GM23338 (cell line): ENCODE results near the gene CAMSAP3. TPM values are rescaled to one million over a fixed set of nuclear protein-coding genes. Genes with fewer than 3 reads are reported as not detected.
A peak's percentile ranks its signal among the peaks of the same experiment; 100 is the strongest.

Source experiments
- ATAC-seq: fragments of 200-7000 bp; cut with Tn5 transposase; 3 replicates; pipeline ENCODE4 v1.9.1; 2020
- DNase-seq: peaks from one replicate; pipeline ENCODE4 v3.0.0-alpha.2; 2015; ENCODE audit warnings: low spot score
- H2AFZ ChIP-seq: fragments of 200-600 bp; sonication (generic); 2 replicates; pipeline ENCODE4 v1.8.0; 2016; ENCODE audit warnings: antibody characterized with exemption, mild to moderate bottlenecking, moderate library complexity
- H3F3A ChIP-seq: fragments of 200-600 bp; sonication (generic); replicated peaks from 2 replicates; pipeline ENCODE4 v1.8.0; 2017; ENCODE audit warnings: antibody characterized with exemption, mixed run types, low read depth
- H3K27ac ChIP-seq: fragments of 200-600 bp; sonication (generic); 2 replicates; pipeline ENCODE4 v1.6.1; 2016; ENCODE audit warnings: low read depth
- H3K27me3 ChIP-seq: fragments of 200-600 bp; sonication (generic); 2 replicates; pipeline ENCODE4 v1.8.0; 2016; ENCODE audit warnings: mild to moderate bottlenecking, mixed run types, moderate library complexity; ENCODE audit not compliant: insufficient read depth
- H3K36me3 ChIP-seq: fragments of 200-600 bp; sonication (generic); 2 replicates; pipeline ENCODE4 v1.8.0; 2016; ENCODE audit warnings: mild to moderate bottlenecking; ENCODE audit not compliant: insufficient read depth
- H3K4me1 ChIP-seq: fragments of 200-600 bp; sonication (generic); 2 replicates; pipeline ENCODE4 v1.8.0; 2016; ENCODE audit warnings: mild to moderate bottlenecking, moderate library complexity; ENCODE audit not compliant: insufficient read depth
- H3K4me2 ChIP-seq: fragments of 200-600 bp; sonication (generic); 2 replicates; pipeline ENCODE4 v1.7.1; 2017; ENCODE audit warnings: mixed run types
- H3K4me3 ChIP-seq: fragments of 200-600 bp; sonication (generic); 2 replicates; pipeline ENCODE4 v1.6.1; 2016; ENCODE audit warnings: mixed run types
- H3K79me2 ChIP-seq: fragments of 200-600 bp; sonication (generic); replicated peaks from 2 replicates; pipeline ENCODE4 v1.8.0; 2017; ENCODE audit warnings: mild to moderate bottlenecking; ENCODE audit not compliant: insufficient read depth
- H3K9me2 ChIP-seq: fragments of 200-600 bp; sonication (generic); 2 replicates; pipeline ENCODE4 v1.8.0; 2017; ENCODE audit not compliant: insufficient read depth
- H4K20me1 ChIP-seq: fragments of 200-600 bp; sonication (generic); replicated peaks from 2 replicates; pipeline ENCODE4 v1.8.0; 2017; ENCODE audit warnings: mild to moderate bottlenecking; ENCODE audit not compliant: insufficient read depth
- H3K27ac Mint-ChIP-seq: 2 replicates; pipeline ENCODE4 v1.8.0; 2020; ENCODE audit warnings: inconsistent platforms, mild to moderate bottlenecking, moderate library complexity, mixed read lengths
- H3K27me3 Mint-ChIP-seq: 3 replicates; pipeline ENCODE4 v1.8.0; 2022; ENCODE audit warnings: low read depth, mild to moderate bottlenecking, moderate library complexity, mixed read lengths, inconsistent platforms; ENCODE audit not compliant: insufficient read depth, poor library complexity
- H3K36me3 Mint-ChIP-seq: 3 replicates; pipeline ENCODE4 v1.8.0; 2021; ENCODE audit warnings: low read depth, mild to moderate bottlenecking, inconsistent platforms, moderate library complexity, mixed read lengths
- H3K4me1 Mint-ChIP-seq: 3 replicates; pipeline ENCODE4 v1.8.0; 2020; ENCODE audit warnings: mild to moderate bottlenecking, inconsistent platforms, mixed read lengths
- H3K4me3 Mint-ChIP-seq: 3 replicates; pipeline ENCODE4 v1.8.0; 2021; ENCODE audit warnings: moderate library complexity, mild to moderate bottlenecking, inconsistent platforms, mixed read lengths
- H3K9me3 Mint-ChIP-seq: 3 replicates; pipeline ENCODE4 v1.8.0; 2020; ENCODE audit warnings: moderate library complexity, mild to moderate bottlenecking, inconsistent platforms, mixed read lengths
- CTCF ChIP-seq, 2 experiments: fragments of 200-600 bp in 1 of 2; sonication (generic) in 1 of 2; conservative IDR thresholded peaks; 2 replicates each; pipeline versions ENCODE4 v1.5.1 to v1.6.1; 2016 to 2017; ENCODE audit warnings: antibody characterized with exemption in 2 of 2, low read depth in 2 of 2, mild to moderate bottlenecking in 2 of 2, moderate library complexity in 1 of 2
- JUNB ChIP-seq: IDR thresholded peaks from one replicate; pipeline ENCODE4 v1.6.1; 2016; ENCODE audit warnings: antibody characterized with exemption; ENCODE audit not compliant: unreplicated experiment
- NANOG ChIP-seq: IDR thresholded peaks from 2 replicates; pipeline ENCODE4 v1.6.1; 2016; ENCODE audit warnings: antibody characterized with exemption, borderline replicate concordance
- POLR2AphosphoS5 ChIP-seq: IDR thresholded peaks from 2 replicates; pipeline ENCODE4 v1.6.1; 2016; ENCODE audit warnings: antibody characterized with exemption, low read depth
- REST ChIP-seq: IDR thresholded peaks from one replicate; pipeline ENCODE4 v1.6.1; 2018; ENCODE audit warnings: antibody characterized with exemption; ENCODE audit not compliant: unreplicated experiment
- STAT1 ChIP-seq: IDR thresholded peaks from one replicate; pipeline ENCODE4 v1.6.1; 2016; ENCODE audit warnings: antibody characterized with exemption; ENCODE audit not compliant: unreplicated experiment
- polyA plus RNA-seq: library from polyadenylated mRNA; unstranded; fragments of >200 nt; fragmentation: Nextera tagmentation; extraction: Ambion mirVana; gene quantifications from 2 replicates; pipeline ENCODE4 v1.2.1, GENCODE V29; 2016
- total RNA-seq: library from RNA; depleted of rRNA; stranded (reverse); fragments of >200 nt; shearing (Covaris generic); gene quantifications from 2 replicates; pipeline ENCODE4 v1.2.3, GENCODE V29; 2014
- TF ChIP-seq, protein P1 (sequence below): IDR thresholded peaks from 2 replicates; pipeline ENCODE4 v1.6.1; 2016; ENCODE audit warnings: antibody characterized with exemption
- TF ChIP-seq, protein P2 (sequence below): fragments of 250-450 bp; sonication (Bioruptor Pico); IDR thresholded peaks from 2 replicates; pipeline ENCODE4 v1.5.0; 2020; ENCODE audit warnings: mild to moderate bottlenecking, moderate library complexity

CAMSAP3 gene
- total and polyA plus RNA-seq, 2 experiments from 2014 or later = 6.4 to 32.2 TPM

DNA sequence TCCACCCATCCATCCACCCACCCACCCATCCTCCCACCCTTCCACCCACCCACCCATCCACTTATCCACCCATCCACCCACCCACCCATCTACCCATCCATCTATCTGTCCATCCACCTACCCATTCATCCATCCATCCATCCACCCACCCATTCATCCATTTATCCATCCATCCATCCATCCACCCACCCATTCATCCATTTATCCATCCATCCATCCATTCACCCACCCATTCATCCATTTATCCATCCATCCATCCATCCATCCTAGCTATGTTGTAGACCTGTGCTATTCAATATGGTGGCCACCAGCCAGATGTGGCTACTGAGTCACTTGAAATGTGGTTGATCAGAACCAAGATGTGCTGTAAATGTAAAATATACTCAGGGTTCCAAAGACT lies 5.1 kb downstream of the CAMSAP3 start:
- Histone ChIP-seq H3K36me3 (no peaks in the 10 kb centered on the region), H2AFZ (no peak overlapping the region), H3F3A (0 out of 2 replicates have a peak, but pooled peaks cover 2% of the 10 kb centered on the region), H3K27me3 (no peaks in the 10 kb centered on the region), H3K27ac (no peak overlapping the region), H3K79me2 (peaks cover 35% of the 10 kb centered on the region), H3K4me2 (no peak overlapping the region), H4K20me1 (peaks cover 30% of the 10 kb centered on the region), H3K4me3 (no peak overlapping the region), H3K4me1 (peaks cover 15% of the 10 kb centered on the region), H3K9me2 (no peaks in the 10 kb centered on the region)
- ATAC-seq = no peak
- Mint-ChIP-seq H3K27me3 (peaks cover 20% of the 10 kb centered on the region), H3K27ac (no peak overlapping the region), H3K9me3 (peaks cover 2% of the 10 kb centered on the region; the same call in 2 of the 3 replicates), H3K4me3 (no peak overlapping the region), H3K36me3 (peaks cover 14% of the 10 kb centered on the region; the same call in 2 of the 3 replicates), H3K4me1 (peaks cover 28% of the 10 kb centered on the region)
- TF ChIP-seq STAT1 (no peak), NANOG (no peak), JUNB (no peak), POLR2AphosphoS5 (no peak), CTCF (conservative IDR thresholded peaks at IDR 0.05; ENCODE audit: low read depth in 2 of 2) (no peak)
- no peak for DNase-seq

- H3K79me2 ChIP-seq = peaks cover 31% of the 10 kb centered on the region
- Mint-ChIP-seq H3K27ac (peak overlapping the region; percentile 80; the same call in 1 of the 2 replicates), H3K27me3 (peaks cover 21% of the 10 kb centered on the region), H3K4me3 (no peak overlapping the region), H3K9me3 (peaks cover 3% of the 10 kb centered on the region; the same call in 2 of the 3 replicates), H3K4me1 (peaks cover 26% of the 10 kb centered on the region), H3K36me3 (peaks cover 15% of the 10 kb centered on the region; the same call in 2 of the 3 replicates)
- H3F3A ChIP-seq = 0 out of 2 replicates have a peak, but pooled peaks cover under 1% of the 10 kb centered on the region
- peaks cover 12% of the 10 kb centered on the region for H3K4me1 ChIP-seq
- no peak overlapping the region for H3K4me3 ChIP-seq
- H3K36me3 ChIP-seq = no peaks in the 10 kb centered on the region
- DNase-seq (no peak), ATAC-seq (no peak)
- no peak overlapping the region for H2AFZ ChIP-seq
- H3K4me2 ChIP-seq = peak overlapping the region; percentile 38; the same call in 1 of the 2 replicates
- no peaks in the 10 kb centered on the region for H3K27me3 ChIP-seq
- H3K27ac ChIP-seq = no peak overlapping the region
- no peaks in the 10 kb centered on the region for H3K9me2 ChIP-seq
- peaks cover 23% of the 10 kb centered on the region for H4K20me1 ChIP-seq
- TF ChIP-seq, protein P1, sequence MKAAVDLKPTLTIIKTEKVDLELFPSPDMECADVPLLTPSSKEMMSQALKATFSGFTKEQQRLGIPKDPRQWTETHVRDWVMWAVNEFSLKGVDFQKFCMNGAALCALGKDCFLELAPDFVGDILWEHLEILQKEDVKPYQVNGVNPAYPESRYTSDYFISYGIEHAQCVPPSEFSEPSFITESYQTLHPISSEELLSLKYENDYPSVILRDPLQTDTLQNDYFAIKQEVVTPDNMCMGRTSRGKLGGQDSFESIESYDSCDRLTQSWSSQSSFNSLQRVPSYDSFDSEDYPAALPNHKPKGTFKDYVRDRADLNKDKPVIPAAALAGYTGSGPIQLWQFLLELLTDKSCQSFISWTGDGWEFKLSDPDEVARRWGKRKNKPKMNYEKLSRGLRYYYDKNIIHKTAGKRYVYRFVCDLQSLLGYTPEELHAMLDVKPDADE = no peak
- TF ChIP-seq, protein P2, sequence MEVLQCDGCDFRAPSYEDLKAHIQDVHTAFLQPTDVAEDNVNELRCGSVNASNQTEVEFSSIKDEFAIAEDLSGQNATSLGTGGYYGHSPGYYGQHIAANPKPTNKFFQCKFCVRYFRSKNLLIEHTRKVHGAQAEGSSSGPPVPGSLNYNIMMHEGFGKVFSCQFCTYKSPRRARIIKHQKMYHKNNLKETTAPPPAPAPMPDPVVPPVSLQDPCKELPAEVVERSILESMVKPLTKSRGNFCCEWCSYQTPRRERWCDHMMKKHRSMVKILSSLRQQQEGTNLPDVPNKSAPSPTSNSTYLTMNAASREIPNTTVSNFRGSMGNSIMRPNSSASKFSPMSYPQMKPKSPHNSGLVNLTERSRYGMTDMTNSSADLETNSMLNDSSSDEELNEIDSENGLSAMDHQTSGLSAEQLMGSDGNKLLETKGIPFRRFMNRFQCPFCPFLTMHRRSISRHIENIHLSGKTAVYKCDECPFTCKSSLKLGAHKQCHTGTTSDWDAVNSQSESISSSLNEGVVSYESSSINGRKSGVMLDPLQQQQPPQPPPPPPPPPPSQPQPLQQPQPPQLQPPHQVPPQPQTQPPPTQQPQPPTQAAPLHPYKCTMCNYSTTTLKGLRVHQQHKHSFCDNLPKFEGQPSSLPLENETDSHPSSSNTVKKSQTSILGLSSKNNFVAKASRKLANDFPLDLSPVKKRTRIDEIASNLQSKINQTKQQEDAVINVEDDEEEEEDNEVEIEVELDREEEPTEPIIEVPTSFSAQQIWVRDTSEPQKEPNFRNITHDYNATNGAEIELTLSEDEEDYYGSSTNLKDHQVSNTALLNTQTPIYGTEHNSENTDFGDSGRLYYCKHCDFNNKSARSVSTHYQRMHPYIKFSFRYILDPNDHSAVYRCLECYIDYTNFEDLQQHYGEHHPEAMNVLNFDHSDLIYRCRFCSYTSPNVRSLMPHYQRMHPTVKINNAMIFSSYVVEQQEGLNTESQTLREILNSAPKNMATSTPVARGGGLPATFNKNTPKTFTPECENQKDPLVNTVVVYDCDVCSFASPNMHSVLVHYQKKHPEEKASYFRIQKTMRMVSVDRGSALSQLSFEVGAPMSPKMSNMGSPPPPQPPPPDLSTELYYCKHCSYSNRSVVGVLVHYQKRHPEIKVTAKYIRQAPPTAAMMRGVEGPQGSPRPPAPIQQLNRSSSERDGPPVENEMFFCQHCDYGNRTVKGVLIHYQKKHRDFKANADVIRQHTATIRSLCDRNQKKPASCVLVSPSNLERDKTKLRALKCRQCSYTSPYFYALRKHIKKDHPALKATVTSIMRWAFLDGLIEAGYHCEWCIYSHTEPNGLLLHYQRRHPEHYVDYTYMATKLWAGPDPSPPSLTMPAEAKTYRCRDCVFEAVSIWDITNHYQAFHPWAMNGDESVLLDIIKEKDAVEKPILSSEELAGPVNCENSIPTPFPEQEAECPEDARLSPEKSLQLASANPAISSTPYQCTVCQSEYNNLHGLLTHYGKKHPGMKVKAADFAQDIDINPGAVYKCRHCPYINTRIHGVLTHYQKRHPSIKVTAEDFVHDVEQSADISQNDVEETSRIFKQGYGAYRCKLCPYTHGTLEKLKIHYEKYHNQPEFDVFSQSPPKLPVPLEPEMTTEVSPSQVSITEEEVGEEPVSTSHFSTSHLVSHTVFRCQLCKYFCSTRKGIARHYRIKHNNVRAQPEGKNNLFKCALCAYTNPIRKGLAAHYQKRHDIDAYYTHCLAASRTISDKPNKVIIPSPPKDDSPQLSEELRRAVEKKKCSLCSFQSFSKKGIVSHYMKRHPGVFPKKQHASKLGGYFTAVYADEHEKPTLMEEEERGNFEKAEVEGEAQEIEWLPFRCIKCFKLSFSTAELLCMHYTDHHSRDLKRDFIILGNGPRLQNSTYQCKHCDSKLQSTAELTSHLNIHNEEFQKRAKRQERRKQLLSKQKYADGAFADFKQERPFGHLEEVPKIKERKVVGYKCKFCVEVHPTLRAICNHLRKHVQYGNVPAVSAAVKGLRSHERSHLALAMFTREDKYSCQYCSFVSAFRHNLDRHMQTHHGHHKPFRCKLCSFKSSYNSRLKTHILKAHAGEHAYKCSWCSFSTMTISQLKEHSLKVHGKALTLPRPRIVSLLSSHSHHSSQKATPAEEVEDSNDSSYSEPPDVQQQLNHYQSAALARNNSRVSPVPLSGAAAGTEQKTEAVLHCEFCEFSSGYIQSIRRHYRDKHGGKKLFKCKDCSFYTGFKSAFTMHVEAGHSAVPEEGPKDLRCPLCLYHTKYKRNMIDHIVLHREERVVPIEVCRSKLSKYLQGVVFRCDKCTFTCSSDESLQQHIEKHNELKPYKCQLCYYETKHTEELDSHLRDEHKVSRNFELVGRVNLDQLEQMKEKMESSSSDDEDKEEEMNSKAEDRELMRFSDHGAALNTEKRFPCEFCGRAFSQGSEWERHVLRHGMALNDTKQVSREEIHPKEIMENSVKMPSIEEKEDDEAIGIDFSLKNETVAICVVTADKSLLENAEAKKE (CRISPR knock-in tag) = no peak
- no peak for TF ChIP-seq REST
Measured at GRCh38 chr19:7602240-7602934, 6.7 kb downstream of the CAMSAP3 start.
